H4 (cell line): ENCODE data around the gene SLC35F4. TPM values are rescaled to one million over a fixed set of nuclear protein-coding genes. Genes with fewer than 3 reads are reported as not detected.
"Not testable (repeated sequence)": the region's sequence is repeated elsewhere in the genome, so short reads cannot be mapped to it uniquely, and the experiment has no call there.

Source experiments
- DNase-seq: peaks from one replicate; pipeline ENCODE4 v3.0.0-alpha.2; 2015; ENCODE audit warnings: low spot score
- total RNA-seq: library from RNA; depleted of rRNA; stranded (reverse); fragments of >200 nt; shearing (Covaris generic); gene quantifications from 2 replicates; pipeline ENCODE4 v1.2.3, GENCODE V29; 2014

SLC35F4 gene
- total RNA-seq, 1 experiment from 2014 or later, result not detected

DNA sequence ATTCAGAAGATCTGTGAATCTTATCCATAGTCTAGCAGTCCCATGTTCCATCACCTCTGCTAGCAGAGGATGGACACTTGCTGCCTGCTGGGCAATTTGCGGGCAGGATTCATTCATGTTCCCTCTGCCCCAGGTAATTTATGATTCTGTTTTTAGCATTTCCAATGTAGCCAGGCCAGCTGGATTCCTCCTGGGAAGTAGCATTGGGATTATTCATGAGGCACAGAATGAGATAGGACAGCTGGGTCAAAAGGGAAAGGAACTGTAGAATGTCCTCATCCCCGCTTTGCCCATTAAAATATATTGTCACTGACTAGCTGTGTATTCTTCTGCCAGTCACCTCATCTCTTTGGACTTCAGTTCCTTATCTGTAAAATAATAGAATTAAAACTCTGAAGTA, 68.7 kb downstream of the SLC35F4 start:
- DNase-seq, result no peak

GRCh38 chr14:57796556-57796955, 69.3 kb downstream of the SLC35F4 start:
- DNase-seq, result no peak

DNA sequence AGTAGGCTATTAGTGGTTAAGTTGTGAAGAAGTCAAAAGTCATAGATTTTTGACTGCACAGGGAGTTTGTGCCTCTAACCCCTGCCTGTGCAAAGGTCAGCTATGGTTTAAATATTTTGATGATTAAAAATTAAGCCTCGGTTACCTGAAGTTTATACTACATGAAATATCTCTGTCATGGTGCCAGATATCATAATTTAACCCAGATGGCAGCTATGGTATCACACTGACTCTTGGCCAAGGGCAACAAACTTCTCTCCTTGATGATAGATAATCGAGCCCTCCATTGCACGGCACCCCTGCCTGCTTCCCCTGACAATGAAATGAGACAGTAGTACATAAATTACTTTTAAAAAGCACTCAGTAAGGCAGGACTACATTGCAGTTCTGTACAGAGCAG, 80.8 kb downstream of the SLC35F4 start:
- no peak for DNase-seq

DNA sequence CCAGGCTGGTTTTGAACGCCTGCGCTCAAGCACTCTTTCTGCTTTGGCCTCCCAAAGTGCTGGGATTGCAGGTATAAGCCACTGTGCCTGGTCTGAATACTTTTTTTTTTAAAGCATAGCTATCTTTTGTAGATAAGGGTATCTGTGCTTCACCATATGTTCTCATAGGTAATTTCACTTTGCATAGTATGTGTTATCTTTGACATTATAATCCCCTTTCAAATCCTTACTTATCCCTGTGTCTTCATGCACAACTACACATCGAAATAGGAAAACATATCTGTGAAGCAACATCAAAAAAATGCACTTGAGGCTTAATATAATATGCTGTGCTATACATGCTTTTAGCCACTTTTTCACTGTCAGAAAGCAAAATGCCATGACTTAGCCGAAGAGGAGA, 94.1 kb downstream of the SLC35F4 start:
- no peak for DNase-seq

DNA sequence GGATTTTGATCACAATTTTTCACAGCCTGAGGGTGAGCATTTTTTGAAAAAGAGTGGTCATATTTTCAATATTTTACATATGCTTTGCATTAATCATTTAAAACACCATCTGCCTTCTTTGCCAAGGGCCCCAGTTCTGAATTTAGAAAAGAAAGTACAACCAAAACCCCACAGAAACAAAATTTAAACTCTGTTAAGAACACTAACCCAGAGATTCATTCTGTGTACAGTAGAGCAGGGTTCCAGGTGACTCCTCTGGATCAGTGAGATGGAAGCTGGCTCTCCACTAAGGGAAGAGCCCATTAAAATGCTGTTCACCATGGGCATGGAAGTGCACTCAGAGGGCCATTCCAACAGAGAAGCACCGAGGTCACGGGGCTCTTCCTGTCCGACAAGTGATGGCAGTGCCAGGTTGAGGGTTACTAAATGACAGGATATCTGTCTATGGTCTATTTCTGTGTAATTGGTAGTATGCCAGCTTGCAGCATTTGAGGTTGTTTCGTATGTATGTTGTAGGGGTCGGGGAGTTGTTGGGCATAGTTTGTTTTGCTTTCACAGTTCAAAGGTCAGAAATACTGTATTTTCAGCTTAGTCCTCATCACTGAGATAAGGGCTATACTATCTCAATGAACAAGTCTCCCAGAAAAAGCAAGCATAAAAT, 95.9 kb downstream of the SLC35F4 start:
- no peak for DNase-seq

- DNase-seq, result no peak
Observed at GRCh38 chr14:57761800-57762199, 104.1 kb downstream of the SLC35F4 start.

DNA sequence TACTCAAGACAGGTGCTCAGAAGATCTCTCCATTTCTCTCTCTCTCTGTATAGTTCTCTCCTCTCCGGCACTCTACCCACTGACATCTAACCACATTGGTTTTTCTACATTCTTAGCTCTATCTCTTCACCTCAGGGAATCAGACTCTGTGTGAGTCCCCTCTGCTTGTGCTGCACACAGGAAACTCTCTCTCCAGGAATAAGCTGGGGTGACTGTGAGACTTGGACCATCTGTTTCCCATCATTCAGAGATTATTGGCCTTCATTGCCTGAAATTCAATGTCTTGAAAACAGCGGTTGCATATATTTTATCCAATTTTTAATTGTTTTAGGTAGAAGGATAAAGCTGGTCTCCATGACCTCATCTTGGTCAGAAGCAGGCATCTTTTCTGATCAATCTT, 105.0 kb downstream of the SLC35F4 start:
- no peak for DNase-seq

DNA sequence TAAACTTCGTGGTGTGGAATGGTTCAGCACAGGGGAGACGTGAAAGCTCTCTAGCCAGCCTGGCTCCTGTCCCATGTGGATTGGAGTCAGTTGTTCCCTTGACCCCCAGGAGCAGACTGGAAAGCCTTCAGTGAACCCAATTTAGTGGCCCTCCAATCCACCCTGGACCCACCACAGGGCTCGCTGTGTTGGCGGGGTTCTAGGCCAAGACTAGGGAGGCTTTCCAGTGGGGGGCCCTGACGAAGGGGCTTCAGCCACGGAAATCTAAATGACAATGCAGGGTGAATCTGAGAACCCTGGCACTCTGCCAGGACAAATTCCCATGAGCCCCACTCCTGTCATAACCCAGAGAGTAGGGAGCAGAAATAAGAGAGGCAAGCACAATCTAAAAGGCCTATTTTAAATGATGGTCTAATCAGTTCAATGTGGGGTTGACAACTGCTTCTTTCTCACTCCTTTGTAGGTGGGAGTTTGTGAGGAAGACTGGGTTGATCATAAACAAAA, 110.8 kb downstream of the SLC35F4 start:
- no peak for DNase-seq

GRCh38 chr14:57754527-57754926, 111.4 kb downstream of the SLC35F4 start:
- DNase-seq, result no peak

- no peak for DNase-seq
Observed at GRCh38 chr14:57753821-57754220, 112.1 kb downstream of the SLC35F4 start.

DNA sequence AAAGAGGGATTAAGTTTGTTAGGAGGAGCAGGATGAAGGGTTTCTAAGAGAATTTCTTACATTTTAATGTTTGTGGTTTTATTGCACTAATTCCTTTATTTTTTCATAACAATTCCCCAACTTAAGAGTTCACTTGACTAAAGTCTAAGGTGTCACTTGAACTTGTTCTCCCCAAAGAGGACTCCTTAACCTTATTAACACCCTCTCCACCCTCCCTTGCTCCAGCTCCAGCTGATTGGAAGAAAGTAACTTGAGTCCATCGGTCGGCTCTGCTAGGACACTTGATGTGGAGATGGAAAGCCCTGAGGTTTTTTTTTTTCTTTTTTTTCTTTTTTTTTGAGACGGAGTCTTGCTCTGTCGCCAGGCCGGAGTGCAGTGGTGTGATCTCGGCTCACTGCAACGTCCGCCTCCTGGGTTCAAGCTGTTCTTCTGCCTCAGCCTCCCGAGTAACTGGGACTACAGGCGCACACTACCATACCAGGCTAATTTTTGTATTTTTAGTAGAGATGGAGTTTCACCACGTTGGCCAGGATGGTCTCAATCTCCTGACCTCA, 113.7 kb downstream of the SLC35F4 start:
- not testable (repeated sequence) for DNase-seq

DNA sequence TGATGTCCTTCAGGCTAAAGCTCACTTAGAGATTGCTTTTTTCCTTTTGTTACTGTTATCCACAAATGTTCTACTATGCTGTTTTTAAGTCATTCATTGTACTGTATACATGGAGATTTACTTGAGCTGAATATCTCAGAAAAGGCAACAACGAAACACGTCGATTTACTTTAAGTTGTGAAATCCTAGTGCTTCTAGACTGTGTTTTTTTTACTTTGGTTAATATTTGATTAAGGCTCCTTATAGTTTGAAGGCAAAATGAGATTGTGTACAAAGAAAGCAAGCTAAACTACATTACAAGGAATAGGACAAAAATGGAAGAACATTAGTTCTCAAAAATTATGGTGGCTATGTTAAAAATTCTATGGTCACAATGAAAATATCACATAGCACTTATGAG, 114.5 kb downstream of the SLC35F4 start:
- no peak for DNase-seq

- DNase-seq, result no peak
Observed at GRCh38 chr14:57749267-57749666, 116.6 kb downstream of the SLC35F4 start.

- no peak for DNase-seq
Observed at GRCh38 chr14:57748279-57748678, 117.6 kb downstream of the SLC35F4 start.

GRCh38 chr14:57747036-57747435, 118.9 kb downstream of the SLC35F4 start:
- no peak for DNase-seq

DNA sequence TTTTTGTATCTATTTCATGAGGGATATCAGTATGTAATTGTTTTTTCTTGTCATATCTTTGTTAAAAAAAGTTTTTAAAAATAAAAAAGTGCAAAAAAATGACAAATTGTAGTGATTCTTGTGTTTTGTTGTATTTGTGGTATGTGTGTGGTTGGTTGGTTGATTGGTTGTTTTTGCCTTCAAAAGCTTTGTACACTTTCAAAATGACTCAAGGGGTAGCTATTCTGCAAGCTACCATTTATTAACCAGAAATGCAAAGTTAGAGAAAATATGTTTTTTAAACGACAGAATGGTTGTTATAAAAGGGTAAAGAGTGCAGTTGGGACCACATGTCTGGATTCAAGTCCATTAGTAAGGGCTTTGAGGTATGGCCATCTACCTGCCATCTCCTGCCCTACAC, 119.3 kb downstream of the SLC35F4 start:
- no peak for DNase-seq

- DNase-seq, result no peak
Observed at GRCh38 chr14:57739516-57739915, 126.4 kb downstream of the SLC35F4 start.

GRCh38 chr14:57737598-57737997, 128.3 kb downstream of the SLC35F4 start:
- DNase-seq, result no peak

DNA sequence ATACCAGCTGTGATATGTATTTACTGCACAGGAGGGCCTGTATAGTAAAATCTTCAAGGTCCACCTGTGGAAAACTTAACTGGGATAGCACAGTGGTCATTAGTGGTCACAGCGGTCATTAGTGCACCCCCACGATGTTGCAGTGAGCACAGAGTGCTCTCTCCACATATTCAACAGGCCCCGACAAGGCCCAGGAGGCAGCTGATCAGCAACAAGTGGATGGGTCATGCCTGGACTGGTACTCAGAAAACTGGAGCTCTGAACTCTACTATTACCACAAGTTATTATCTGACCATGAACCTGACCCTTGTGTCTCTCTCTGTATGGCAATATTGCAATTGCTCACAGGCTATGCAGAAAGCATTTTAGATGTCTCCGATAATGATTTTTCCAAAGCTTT, 129.5 kb downstream of the SLC35F4 start:
- DNase-seq, result no peak

DNA sequence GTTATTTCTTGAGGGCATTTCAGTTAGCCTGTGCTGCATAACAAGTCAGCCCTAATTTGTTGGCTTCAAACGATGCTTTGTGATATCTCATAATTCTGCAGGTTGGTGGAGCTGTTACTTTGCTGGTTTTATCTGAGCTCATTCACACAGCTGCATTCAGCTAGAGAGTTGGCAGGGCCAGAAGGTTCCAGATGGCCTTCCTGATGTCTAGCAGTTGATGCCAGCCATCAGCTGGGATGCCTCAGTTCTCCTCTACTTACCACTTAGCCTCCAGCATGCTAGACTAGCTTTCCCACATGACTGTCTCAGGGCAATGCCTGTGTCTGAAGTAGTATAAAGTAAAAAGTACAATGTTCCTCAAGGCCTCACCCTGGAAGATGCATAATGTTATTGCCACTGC, 130.6 kb downstream of the SLC35F4 start:
- no peak for DNase-seq

- DNase-seq, result no peak
Observed at GRCh38 chr14:57732463-57733285, 133.2 kb downstream of the SLC35F4 start.

- no peak for DNase-seq
Observed at GRCh38 chr14:57729208-57730187, 136.4 kb downstream of the SLC35F4 start.
